Activated naive CD4-positive, alpha-beta T cell treated with Interleukin-2 at 50 U/mL for 16 hours (primary cell): ENCODE measurements around the gene SLC4A11.
"Not testable (repeated sequence)": the region's sequence is repeated elsewhere in the genome, so short reads cannot be mapped to it uniquely, and the experiment has no call there.

ENCODE experiments used
- DNase-seq: peaks from one replicate; pipeline ENCODE4 v3.0.0-alpha.2; 2020

The SLC4A11 gene

DNA sequence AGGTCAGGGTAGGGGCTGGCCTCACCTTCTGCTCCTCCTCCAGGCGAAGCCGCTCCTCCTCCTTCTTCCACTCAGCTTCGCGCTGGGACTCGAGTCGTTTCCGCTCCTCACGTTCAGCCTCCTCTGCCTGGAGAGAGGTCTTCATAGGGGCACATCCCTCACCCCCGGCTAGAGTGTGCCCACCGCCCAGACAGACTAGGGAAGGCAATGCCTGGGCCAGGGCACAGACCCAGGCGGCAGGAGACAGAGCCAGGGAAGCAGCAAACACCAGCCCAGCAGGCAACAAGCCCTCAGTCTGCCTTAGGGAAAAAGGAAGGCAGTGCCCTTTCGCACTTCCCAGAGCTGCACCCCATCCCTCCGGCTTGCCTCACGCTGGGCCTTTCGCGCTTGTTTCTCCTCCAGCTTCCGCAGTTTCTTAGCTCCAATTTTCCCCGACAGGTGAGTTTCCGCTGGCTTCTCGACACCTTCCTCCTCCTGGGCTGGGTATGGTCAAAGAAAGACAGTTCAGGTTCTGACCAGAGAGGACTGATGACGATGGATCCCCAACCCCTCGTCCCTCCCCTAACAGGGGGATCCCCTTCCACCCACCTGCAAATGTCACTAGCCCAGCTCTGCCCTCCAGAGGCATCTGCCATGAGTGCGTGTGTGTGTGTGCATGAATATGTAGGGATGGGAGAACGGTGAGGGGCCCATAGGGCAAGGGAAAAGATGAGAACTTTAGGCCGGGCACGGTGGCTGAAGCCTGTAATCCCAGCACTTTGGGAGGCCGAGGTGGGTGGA is 38.8 kb downstream of the SLC4A11 start:
- no peak for DNase-seq

DNA sequence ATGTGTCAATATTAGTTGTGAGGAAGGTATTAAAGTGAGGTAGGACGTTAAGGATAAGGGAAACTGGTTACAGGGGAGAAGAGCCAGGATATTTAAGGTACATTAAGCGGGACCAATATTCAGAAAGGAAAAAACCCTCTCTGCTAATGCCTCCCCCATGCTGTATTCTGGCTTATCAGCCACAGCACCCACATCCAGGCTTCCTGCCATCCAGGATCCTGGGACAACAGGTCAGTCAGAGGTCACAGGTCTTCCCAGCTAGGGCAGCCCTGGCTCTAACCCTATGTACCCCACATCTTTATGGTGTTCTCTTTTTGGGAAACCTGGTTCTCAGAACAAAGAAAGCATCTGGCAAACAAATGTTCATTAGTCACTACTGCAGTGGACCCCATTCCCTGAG is 39.8 kb downstream of the SLC4A11 start:
- no peak for DNase-seq

DNA sequence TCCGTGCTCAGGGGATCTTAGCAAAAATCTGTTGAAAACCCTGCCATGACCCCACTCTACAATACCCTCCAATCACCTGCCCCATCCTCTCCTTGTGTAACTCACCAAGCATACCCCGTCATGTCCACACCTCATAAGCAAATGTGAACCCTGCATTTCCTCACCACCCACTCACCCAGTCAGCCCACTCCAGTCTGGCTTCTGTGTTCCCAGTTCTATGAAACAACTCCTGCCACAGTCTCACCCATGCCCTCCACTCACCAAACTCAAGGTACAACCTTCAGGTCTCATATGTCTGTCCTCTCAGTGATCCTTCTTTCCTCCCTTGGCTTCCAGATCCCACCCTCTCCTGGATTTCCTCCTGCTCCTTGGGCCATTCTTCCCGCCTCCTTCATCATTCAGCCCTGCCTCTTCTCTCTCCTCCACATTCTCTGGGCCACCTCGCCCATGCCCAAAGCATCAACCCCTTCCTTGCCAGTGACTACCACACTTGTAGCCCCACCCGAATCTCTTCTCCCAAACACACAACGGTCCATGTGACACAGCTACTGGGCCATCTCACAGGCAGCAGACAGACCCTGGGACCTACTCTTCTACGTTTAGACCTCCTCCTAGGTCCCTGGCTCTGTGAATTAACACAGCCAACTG is 43.3 kb downstream of the SLC4A11 start:
- DNase-seq, result no peak

DNA sequence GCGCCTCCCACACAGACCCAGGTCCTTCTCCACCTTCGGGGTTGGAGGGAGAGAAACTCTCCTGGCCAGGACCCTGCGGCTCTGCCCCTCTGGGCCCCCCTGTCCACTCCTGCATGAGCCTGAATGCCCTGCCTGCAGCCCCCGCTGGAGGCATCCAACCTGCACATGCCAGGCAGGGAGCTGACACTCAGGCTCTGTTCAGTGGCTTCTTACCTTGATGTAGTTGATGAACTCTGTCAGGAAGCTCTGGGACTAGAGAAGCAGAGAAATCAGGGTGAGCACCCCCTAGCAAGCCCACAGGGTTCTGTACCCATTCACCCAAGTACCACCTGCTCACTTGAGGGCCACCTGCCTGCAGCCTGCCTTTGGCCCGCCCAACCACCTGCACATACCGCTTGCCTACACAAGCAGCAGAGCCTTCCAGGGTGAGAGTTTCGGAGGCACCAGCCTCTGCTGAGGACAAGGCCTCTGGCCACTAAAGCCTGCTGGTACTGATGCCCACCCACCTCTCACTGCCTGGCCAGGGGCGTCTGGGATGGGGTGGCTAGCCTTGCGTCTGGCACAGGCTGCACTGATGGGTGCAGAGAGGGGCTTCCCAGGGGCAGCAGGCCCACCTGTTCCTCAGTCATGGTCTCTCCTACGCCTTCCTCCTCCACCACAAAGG is 44.2 kb downstream of the SLC4A11 start:
- DNase-seq, result no peak

DNA sequence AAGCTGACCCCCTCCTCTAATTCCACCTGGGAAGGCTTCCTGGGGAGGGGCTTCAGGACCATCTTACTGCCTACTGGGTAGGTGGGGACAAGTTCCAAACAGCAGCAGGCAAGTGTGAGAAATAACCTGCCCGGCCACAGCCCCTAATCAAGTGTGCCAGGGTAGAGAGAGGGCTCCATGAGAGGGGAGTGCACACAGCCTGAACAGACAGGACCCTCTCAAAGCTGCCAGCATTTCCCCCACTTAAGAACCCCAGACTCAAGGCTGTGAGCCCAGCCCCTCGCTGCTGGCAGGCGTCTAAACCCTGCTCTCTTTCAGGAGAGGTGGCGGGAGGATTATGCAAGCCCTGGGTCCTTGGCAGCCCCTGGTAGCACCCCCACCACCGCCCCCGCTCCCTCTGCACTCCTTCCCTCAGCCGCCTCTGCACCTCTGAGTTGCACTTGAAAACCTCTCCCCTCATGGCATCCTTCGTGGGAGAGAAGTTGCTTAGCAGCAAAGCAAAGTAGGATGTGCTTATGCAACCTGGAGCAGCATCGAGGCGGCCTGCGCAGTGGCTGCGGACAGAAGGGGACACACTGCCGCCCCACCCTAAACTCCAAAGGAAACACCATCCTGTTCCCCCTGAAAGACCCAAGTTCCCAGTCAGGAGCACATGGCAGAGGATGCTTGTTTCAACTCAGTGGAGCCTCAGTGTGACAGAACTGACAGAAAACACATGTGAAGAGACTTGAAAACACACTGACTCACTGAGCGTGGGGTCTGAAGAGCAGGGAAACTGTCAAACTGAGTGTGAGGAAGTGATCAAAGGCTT is 45.0 kb downstream of the SLC4A11 start:
- no peak for DNase-seq

DNA sequence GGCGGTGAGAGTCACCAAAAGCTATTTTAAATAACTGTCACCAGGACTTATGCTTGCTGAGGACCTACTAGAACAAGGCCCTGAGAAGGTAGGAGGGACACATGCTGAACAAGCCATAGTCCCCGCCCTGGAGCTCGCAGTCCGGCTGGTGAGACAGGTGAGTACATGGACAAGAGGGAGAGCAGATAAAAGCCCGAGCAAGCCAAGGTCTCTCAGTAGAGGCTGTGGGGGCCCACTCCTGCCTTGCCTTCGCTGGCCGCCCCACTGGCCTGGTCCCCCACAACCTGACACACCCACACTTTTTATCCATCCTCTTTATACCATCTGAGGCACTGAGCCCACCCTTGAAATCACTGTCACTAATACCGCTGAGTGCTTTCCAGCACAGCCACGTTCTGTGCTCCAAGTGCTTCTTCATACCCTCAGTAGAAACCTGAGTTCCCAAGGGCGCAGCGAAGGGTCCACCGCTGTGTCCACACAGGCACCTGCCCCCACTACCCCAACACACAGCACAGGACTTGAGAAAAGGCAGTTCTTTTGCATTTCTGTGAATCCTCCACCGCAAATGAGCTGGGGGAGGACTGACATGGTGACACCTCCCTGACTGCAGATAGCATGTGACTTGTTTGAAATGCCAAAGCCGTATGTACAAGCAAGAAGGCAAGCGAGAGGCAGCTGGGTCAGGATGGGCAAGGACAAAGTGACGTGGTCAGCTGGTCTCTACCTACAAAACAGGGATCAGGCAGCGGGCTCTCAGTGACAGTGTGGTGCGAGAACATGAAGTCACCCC is 46.6 kb downstream of the SLC4A11 start:
- no peak for DNase-seq

DNA sequence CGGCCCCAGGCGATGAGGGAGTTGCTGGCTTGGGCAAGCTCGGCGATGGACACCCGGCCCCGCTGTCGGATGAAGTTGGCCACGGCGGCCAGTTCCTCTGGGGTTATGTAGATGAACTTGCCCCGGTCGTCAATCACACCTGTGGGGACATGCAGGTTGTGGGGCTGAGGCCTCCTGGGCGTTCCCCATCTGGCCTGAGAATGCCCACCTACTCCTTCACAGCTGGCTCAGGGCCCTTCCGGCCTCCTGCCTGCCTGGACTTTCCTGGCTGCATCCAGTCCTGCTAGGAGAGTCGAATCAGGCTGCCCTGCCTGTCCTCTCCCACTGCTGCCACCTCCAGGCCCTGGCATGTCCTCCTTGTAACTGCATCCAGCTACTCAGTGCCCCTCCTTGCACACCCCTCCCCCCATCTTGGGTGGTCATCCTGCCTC is 48.3 kb downstream of the SLC4A11 start:
- DNase-seq, result no peak

DNA sequence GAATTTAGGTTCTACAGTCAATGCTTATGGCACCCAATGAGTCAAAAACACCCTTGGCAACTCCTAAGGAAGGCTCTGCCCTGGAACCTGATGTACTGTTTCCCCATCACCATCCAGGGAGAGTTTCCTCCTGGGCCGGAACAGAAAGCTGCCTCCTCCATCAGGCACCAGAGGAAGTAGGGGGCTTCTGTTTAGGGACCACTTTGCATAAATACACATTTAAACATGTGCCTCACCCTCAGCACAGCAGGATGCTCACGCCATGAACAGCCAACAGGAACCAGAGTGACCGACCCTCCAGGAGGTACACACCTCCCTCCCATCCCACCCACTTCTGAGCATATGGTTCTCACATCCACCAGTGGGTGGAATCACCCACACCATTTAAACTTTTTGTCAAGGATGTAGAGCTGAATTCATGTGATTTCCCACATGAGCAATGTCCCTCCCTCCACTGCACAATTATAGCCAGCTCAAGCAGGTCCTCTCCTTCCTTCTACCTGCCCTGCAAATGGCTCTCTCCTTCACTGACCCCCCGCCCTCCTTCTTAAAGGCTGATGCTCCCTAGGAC is 49.3 kb downstream of the SLC4A11 start:
- no peak for DNase-seq

DNA sequence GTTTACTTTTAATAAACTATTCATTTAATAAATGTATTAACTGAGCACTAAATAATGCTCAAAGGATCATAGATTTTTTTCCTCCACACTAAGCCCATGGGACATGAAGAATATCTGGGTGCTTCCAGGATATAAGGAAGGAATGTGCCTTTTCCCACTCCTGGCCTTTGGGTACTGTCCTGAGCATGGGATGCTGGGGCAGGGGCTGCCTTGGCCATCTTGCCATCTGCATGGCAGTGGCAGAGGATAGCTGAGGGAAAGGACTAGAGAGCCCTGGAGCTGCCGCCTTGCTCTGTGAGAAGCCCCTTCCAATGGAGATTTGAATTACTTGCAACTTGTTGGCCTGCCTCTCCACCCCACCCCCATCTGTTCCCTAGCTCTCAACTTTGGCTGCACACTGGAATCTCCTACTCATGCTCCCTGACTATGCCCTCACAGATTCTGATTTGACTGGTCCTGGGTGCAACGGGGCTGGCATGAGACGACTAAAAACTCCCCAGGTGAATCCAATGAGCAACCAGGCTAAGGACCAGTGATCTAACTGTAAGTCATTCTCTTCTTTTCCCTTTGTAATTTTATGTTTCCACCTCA is 50.1 kb downstream of the SLC4A11 start:
- no peak for DNase-seq

DNA sequence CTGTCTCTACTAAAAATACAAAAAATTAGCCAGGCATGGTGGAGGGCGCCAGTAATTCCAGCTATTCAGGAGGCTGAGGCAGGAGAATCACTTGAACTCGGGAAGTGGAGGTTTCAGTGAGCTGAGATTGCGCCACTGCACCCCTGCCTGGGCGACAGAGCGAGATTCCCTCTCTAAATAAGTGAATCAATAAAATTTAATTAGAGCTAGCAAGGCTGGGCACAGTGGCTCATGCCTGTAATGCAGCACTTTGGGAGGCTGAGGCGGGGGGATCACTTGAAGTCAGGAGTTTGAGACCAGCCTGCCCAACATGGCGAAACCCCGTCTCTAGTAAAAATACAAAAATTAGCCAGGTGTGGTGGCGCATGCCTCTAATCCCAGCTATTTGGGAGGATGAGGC is 51.1 kb downstream of the SLC4A11 start:
- DNase-seq, result not testable (repeated sequence)

DNA sequence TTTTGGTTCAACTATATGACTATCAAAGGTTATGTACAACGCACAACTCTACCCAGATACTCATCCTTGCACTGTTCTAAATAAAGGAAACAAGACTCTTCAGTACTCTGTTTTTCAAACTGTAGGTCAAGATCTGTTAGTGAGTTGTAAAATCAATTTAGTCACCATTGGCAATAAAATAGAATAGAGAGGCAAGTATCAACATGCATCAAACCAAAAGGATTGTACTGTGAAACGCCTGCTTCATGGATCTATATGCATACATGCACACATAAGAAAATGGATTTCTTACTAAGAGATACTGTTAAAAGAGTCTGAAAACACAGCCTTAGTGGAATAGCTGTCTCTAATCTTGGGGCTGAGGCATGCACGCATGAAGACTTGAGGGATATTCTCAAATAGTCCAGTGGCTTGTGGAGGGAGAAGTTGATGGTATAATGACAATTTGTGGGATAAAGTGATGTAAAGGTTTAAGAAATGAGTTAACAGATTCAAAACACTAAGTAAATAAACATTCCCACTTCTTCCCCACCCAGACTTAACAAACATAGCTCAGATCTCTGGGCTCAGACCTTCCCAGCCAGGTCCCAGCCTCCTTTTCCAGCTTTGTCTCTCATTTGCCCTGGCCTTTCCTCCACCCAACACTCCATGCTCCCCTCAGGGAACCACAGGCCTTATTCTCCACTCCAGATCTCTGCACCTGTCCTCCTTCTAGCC is 54.9 kb downstream of the SLC4A11 start:
- no peak for DNase-seq

DNA sequence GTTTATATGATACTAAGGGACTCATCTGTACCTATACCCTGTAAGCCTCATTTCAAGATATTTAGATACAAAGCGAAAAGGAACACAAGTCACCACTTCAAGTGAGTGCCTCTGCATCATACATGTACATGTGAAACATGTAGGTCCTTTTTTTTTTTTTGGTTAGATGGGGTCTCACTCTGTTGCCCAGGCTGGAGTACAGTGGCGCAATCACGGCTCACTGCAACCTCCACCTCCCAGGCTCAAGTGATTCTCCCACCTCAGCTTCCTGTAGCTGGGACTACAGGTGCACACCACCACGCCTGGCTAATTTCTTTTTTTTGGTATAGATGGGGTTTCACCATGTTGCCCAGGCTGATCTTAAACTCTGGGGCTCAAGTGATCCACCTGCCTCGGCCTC is 56.6 kb downstream of the SLC4A11 start:
- not testable (repeated sequence) for DNase-seq

DNA sequence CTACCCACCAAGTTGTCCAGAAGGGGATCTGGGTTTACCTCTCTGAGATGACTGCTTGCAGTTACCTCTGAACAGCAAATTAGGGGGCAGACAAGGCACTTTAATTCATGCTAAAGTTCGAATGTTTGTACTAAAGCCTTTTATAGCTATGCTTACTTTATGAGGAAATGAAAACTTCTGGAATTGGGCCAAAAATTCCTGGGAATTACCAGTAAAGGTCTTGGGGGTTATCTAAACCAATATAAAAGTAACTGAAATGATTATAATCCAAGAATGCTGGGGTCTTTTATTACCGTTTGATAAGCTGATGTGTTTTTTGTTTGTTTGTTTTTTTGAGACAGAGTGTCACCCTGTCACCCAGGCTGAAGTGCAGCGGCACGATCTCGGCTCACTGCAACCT is 57.7 kb downstream of the SLC4A11 start:
- DNase-seq, result no peak

DNA sequence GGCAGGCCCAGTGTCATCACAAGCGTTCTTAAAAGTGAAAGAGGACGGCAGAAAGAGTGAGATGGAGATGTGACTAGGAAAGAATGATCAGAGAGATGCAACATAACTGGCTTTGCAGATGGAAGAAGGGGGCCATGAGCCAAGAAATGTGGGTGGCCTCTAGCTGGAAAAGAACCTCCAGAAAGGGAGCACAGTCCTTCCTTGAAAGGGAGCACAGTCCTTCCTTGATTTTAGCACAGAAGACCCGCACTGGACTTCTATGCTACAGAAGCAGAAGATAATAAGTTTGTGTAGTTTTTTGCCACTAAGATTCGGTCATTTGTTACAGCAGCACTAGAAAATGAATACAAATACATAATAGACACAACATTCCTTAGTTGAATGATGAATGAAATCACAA is 58.7 kb downstream of the SLC4A11 start:
- no peak for DNase-seq

DNA sequence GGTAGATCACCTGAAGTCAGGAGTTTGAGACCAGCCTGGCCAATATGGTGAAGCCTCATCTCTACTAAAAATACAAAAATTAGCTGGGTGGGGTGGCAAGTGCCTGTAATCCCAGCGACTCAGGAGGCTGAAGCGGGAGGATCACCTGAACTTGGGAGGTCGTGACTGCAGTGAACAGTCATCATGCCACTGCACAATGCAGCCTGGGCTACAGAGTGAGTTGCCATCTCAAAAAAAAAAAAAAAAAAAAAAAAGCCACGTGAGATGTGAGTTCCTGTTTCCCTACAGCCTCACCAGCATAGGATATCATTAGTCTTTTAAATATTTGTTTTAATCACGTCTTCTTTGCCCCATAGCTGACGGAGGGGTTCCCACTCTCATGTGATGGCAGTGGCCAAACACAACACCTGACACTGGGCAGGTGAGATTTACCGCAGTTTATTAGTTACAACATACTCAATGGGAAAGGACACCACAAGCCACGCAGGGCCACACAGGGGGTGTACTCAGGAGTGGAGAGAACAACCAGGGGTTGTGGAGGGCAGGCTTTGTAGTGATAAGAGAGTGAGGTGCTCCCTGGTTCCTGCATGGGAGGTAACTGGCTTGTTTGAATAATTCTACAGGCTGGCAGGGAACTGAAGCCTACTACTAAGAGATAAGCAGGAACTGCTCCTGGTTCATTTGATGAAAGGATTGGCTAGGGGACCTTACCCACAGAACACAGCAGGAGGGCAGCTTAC is 61.1 kb downstream of the SLC4A11 start:
- no peak for DNase-seq
